AG04450 (cell line): Measurements from ENCODE around the gene PROZ. TPM values are rescaled to one million over a fixed set of nuclear protein-coding genes. Genes with fewer than 3 reads are reported as not detected.

Experiments used
- CTCF ChIA-PET: fragments of 300-600, 350-600 bp; formaldehyde crosslinking; extraction: SDS; loops from one replicate; lab custom pipeline; 2022; ENCODE audit warnings: antibody characterized with exemption, inconsistent platforms; lab: Charles Lee
- POLR2A ChIA-PET: fragments of 350-600 bp; formaldehyde crosslinking; extraction: SDS; loops from one replicate; lab custom pipeline; 2021; ENCODE audit warnings: antibody characterized with exemption, inconsistent platforms; lab: Yijun Ruan, JAX
- DNase-seq: peaks from one replicate; pipeline ENCODE4 v3.0.0-alpha.2; 2011; ENCODE audit warnings: low read depth, low spot score
- H3K27ac ChIP-seq: one replicate; pipeline ENCODE4 v1.5.1; 2012; ENCODE audit warnings: low read depth, low read length, control low read depth
- H3K27me3 ChIP-seq: one replicate; pipeline ENCODE4 v1.6.0; 2012; ENCODE audit warnings: low read length; ENCODE audit not compliant: control insufficient read depth, insufficient read depth
- H3K4me3 ChIP-seq: 2 replicates; pipeline ENCODE4 v1.5.1; 2011; ENCODE audit warnings: mild to moderate bottlenecking, low read depth, low read length, control low read depth
- H3K9me3 ChIP-seq: 2 replicates; pipeline ENCODE4 v1.5.1; 2012; ENCODE audit warnings: low read length; ENCODE audit not compliant: control insufficient read depth, insufficient read depth
- CTCF ChIP-seq: IDR thresholded peaks from 2 replicates; pipeline ENCODE4 v1.5.1; 2011; ENCODE audit warnings: low read depth, low read length, control low read depth, inconsistent platforms
- polyA plus RNA-seq: library from polyadenylated mRNA; depleted of rRNA; stranded (reverse); fragments of >200 nt; gene quantifications from 2 replicates; pipeline ENCODE4 v1.2.3, GENCODE V29; 2011

PROZ gene
- polyA plus RNA-seq, 1 experiment: not detected

DNA sequence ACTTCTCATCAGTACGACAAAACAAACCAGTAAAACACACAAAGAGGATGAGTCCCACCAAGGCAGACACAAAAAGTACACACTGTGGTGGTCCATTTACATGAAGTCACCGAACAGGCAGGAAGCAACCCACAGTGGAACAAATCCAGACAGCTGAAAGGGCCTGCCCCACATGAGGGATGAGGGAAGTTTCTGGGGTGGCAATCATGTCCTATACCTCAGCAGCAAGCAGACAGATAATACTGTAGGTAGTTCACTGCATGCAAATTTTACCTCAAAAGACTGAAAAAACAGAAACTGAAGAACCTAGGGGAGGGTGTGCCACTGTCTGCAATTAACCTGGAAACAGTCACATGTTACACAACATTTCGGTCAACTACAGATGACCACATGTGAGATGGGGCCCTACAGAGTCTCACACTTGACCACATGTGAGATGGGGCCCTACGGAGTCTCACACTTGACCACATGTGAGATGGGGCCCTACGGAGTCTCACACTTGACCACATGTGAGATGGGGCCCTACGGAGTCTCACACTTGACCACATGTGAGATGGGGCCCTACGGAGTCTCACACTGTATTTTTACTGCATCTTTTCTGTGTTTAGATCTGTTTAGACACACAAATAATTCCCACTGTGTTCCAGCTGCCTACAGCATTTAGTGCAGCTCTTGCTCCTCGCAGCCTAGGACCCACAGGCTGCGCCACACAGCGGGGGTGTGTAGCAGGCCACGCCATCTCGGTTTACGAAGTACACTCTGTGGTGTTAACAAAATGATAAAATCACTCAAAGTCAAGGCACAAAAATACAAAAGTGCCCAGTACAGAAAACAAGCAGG, 27.8 kb downstream of the PROZ start:
- peaks cover 10% of the 10 kb centered on the region for H3K9me3 ChIP-seq
- H3K27me3 ChIP-seq: no peaks in the 10 kb centered on the region
- no peak for TF ChIP-seq CTCF
- no peak for DNase-seq
- CTCF ChIA-PET: interaction anchor here (0.8 kb wide), 1 partner anchor 8 kb away, joined by 3 read pairs; no protein-coding TSS in a partner anchor
- peak overlapping the region; percentile 98 for H3K27ac ChIP-seq
- no peak overlapping the region for H3K4me3 ChIP-seq
- POLR2A ChIA-PET: interaction anchor here (0.5 to 2.3 kb wide), 3 partner anchors 8 to 479 kb away, joined by 6 to 19 read pairs (median 9); partner anchors contain the start of genes CUL4A and PCID2

- peaks cover 10% of the 10 kb centered on the region for H3K9me3 ChIP-seq
- ChIA-PET CTCF (interaction anchor here (0.8 kb wide), 1 partner anchor 9 kb away, joined by 3 read pairs; no protein-coding TSS in a partner anchor), POLR2A (interaction anchor here (2.3 kb wide), 2 partner anchors 9 to 22 kb away, joined by 9 to 19 read pairs; partner anchors contain the start of genes CUL4A and PCID2)
- DNase-seq: peak; percentile 96
- H3K27me3 ChIP-seq: no peaks in the 10 kb centered on the region
- peak overlapping the region; percentile 30 for H3K4me3 ChIP-seq
- no peak for TF ChIP-seq CTCF
- peak overlapping the region; percentile 98 for H3K27ac ChIP-seq
Observed at GRCh38 chr13:113187263-113187669, 28.8 kb downstream of the PROZ start.

DNA sequence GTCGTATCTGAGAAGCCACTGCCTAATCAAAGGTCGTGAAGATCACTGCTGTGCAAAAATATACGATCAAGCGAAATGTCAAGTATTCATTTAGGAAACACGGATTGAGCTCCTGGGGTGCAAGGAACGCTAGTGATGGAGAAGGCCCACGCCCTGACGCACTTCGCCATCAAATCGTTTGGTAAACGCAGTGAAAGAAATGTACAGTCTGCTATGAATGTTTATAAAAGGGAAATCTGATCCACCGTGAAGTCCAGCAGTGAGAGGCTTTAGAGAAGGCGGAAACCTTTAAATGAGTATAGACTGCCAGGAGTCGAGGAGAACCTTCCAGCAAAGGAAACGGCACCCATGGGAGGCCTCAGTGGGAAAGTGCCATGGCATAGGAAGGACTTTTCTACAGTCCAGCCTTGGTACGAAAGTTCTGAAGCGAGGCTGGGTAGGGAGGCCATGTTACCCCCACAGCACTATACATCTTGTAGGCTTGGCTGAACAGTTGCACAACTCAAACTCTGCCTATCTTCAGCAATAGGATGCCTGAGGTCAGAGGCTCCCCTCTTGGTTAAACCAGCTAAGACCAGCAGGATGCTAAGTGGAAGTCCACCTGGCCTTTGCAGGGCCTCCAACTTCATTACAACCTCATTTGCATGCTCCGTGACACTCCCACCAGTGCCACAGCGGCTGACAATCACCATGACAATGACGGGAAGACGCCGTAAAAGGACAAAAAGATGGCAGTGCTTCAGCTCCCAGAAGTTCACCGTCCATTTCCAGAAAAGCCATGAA, 29.6 kb downstream of the PROZ start:
- ChIA-PET CTCF (no interaction called here), POLR2A (interaction anchor here (2.3 kb wide), 2 partner anchors 10 to 21 kb away, joined by 9 to 19 read pairs; partner anchors contain the start of genes CUL4A and PCID2)
- Histone ChIP-seq H3K27ac (peak overlapping the region; percentile 80), H3K27me3 (no peaks in the 10 kb centered on the region), H3K4me3 (no peak overlapping the region), H3K9me3 (peaks cover 10% of the 10 kb centered on the region)
- no peak for TF ChIP-seq CTCF
- DNase-seq: no peak

DNA sequence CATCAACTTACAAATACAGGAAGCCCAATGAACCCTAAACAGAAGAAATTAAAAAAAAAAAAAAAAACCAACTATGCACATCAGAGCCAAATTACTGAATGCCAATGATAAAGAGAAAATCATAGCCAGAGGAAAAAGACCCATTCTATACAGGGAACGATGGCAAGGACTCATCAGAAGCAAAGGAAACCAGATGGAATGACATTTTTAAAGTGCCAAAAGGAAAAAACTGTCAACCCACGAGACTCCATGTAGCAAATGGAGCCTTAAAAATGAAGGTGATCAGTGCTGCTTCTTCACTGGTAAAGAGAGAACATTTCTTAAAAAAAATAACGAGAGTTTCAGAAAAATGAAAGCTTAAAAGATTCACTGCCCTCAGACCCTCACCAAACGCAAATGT, 31.7 kb downstream of the PROZ start:
- Histone ChIP-seq H3K27me3 (no peaks in the 10 kb centered on the region), H3K27ac (no peak overlapping the region), H3K9me3 (peaks cover 10% of the 10 kb centered on the region), H3K4me3 (no peak overlapping the region)
- ChIA-PET POLR2A (interaction anchor here (1.0 kb wide), 1 partner anchor 12 kb away, joined by 3 read pairs; no protein-coding TSS in a partner anchor), CTCF (no interaction called here)
- DNase-seq: no peak
- TF ChIP-seq CTCF: no peak
